Activated CD8-positive, alpha-beta T cell treated with anti-CD3 and anti-CD28 coated beads for 36 hours (primary cell): ENCODE results near the gene CASQ2. TPM values are rescaled to one million over a fixed set of nuclear protein-coding genes. Genes with fewer than 3 reads are reported as not detected.

ENCODE experiments used
- ATAC-seq: fragments of 200-7000 bp; cut with Tn5 transposase; one replicate; pipeline ENCODE4 v1.10.0; 2021; ENCODE audit warnings: mild to moderate bottlenecking, moderate library complexity
- CTCF ChIA-PET: fragments of 350-600 bp; sonication (Branson Sonifier 250); formaldehyde crosslinking; loops from one replicate; lab custom pipeline; 2021; ENCODE audit warnings: antibody characterized with exemption; lab: Charles Lee
- POLR2A ChIA-PET: fragments of 350-600 bp; sonication (Branson Sonifier 250); formaldehyde crosslinking; loops from one replicate; lab custom pipeline; 2021; ENCODE audit warnings: antibody characterized with exemption; lab: Charles Lee
- DNase-seq: peaks from one replicate; pipeline ENCODE4 v3.0.0-alpha.2; 2020
- H3K27ac Mint-ChIP-seq: one replicate; pipeline ENCODE4 v1.8.0; 2021; ENCODE audit warnings: mild to moderate bottlenecking, mixed read lengths
- H3K27me3 Mint-ChIP-seq: one replicate; pipeline ENCODE4 v1.8.0; 2021; ENCODE audit warnings: mixed read lengths
- H3K36me3 Mint-ChIP-seq: one replicate; pipeline ENCODE4 v1.8.0; 2021; ENCODE audit warnings: low read depth, mixed read lengths
- H3K4me1 Mint-ChIP-seq: one replicate; pipeline ENCODE4 v1.8.0; 2021; ENCODE audit warnings: low read depth, mixed read lengths
- H3K4me3 Mint-ChIP-seq: one replicate; pipeline ENCODE4 v1.8.0; 2021; ENCODE audit warnings: mild to moderate bottlenecking, moderate library complexity, mixed read lengths
- H3K9me3 Mint-ChIP-seq: one replicate; pipeline ENCODE4 v1.8.0; 2021; ENCODE audit warnings: mixed read lengths
- intact Hi-C: fragments of 100-400 bp; cut with micrococcal nuclease; formaldehyde crosslinking; loops from one replicate; pipeline ENCODE4 v1.10.0; 2022
- total RNA-seq, 2 experiments: library from RNA; stranded (reverse); gene quantifications; one replicate each; pipeline ENCODE4 v1.2.3, GENCODE V29; 2021
- TF ChIP-seq, protein P1 (sequence below): fragments of 200-600 bp; IDR thresholded peaks from one replicate; pipeline ENCODE4 v1.8.0; 2022; ENCODE audit warnings: antibody characterized with exemption, mild to moderate bottlenecking

Gene CASQ2
- total RNA-seq, 2 experiments from 2014 or later: not detected

DNA sequence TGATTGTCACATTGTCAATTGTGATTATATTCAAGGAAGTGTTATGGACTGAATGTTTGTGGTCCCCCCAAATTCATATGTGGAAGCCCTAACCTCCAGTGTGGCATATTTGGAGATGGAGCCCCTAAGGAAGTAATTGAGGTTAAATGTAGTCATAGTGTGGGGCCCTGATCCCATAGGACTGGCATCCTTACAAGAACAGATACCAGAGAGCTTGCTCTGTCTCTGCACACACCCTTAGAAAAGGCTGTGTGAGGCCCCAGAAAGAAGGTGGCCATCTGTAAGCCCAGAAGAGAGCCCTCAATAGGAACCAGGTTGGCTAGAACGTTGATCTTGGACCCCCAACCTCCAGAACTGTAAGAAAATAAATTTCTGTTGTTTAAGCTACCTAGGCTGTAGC lies 98.6 kb downstream of the CASQ2 start:
- CTCF ChIA-PET: interaction anchor here (0.8 kb wide), 1 partner anchor 37 kb away, joined by 3 read pairs; no protein-coding TSS in a partner anchor
- Mint-ChIP-seq H3K4me1 (peaks cover 4% of the 10 kb centered on the region), H3K4me3 (no peak overlapping the region), H3K9me3 (no peaks in the 10 kb centered on the region), H3K27ac (no peak overlapping the region), H3K27me3 (no peaks in the 10 kb centered on the region), H3K36me3 (peaks cover 2% of the 10 kb centered on the region)
- intact Hi-C loops: no loop called here
- TF ChIP-seq, protein P1, sequence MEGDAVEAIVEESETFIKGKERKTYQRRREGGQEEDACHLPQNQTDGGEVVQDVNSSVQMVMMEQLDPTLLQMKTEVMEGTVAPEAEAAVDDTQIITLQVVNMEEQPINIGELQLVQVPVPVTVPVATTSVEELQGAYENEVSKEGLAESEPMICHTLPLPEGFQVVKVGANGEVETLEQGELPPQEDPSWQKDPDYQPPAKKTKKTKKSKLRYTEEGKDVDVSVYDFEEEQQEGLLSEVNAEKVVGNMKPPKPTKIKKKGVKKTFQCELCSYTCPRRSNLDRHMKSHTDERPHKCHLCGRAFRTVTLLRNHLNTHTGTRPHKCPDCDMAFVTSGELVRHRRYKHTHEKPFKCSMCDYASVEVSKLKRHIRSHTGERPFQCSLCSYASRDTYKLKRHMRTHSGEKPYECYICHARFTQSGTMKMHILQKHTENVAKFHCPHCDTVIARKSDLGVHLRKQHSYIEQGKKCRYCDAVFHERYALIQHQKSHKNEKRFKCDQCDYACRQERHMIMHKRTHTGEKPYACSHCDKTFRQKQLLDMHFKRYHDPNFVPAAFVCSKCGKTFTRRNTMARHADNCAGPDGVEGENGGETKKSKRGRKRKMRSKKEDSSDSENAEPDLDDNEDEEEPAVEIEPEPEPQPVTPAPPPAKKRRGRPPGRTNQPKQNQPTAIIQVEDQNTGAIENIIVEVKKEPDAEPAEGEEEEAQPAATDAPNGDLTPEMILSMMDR: no peak
- ATAC-seq (no peak), DNase-seq (no peak)
- POLR2A ChIA-PET: no interaction called here

DNA sequence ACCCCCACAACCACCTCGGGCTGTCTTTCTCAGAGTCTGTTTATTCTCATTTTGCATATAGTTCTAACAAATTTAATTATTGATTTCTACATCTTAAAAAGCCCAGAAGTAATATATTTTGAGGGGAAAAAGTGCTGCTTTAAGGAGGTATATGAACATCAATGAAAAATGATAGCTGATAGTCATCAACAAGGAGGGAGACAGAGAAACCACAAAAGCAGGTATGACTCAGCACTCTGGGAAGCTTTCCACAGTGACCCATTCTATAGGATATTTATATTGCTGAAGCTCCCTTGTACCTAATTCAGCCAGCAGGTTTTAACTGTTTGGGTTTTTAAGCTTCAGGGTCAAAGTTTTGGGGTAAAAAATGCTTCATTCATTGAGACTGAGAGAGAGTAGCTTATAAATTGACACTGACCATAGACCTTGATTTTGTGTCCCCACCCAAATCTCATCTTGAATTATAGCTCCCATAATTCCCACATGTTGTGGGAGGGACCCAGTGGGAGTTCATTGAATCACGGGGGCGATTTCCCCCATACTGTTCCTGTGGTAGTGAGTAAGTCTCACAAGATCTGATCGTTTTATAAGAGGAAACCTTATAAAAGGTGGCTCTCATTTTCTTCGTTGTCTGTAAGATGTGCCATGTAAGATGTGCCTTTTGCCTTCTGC lies 99.4 kb downstream of the CASQ2 start:
- DNase-seq (peak; percentile 7), ATAC-seq (no peak)
- Mint-ChIP-seq H3K27ac (no peak overlapping the region), H3K4me1 (peaks cover 4% of the 10 kb centered on the region), H3K4me3 (no peak overlapping the region), H3K9me3 (no peaks in the 10 kb centered on the region), H3K27me3 (no peaks in the 10 kb centered on the region), H3K36me3 (peaks cover 2% of the 10 kb centered on the region)
- intact Hi-C loops: no loop called here
- CTCF ChIA-PET: no interaction called here
- POLR2A ChIA-PET: no interaction called here
- TF ChIP-seq, protein P1: no peak

DNA sequence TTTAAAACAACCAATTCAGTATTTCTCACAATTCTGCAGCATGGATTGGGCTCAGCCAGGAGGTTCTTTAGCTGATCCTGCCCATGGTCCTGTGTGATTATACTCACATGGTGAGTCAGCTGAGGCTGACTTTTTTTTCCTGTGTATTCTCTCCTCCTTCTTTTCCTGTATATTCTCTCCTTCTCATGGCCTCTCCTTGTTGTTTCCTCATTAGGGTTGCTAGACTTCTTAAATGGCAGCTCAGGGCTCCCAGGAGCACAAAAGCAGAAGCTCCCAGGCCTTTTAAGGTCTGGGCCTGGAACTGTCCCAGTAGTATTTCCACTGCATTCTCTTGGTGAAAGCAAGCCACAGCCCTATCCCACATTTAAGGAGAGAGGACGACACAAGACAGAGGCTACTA lies 99.9 kb downstream of the CASQ2 start:
- Mint-ChIP-seq H3K4me1 (peaks cover 4% of the 10 kb centered on the region), H3K9me3 (no peaks in the 10 kb centered on the region), H3K27me3 (no peaks in the 10 kb centered on the region), H3K4me3 (no peak overlapping the region), H3K27ac (no peak overlapping the region), H3K36me3 (peaks cover 2% of the 10 kb centered on the region)
- POLR2A ChIA-PET: no interaction called here
- no peak for ATAC-seq
- TF ChIP-seq, protein P1: no peak
- CTCF ChIA-PET: no interaction called here
- intact Hi-C loops: no loop called here
- DNase-seq: no peak

DNA sequence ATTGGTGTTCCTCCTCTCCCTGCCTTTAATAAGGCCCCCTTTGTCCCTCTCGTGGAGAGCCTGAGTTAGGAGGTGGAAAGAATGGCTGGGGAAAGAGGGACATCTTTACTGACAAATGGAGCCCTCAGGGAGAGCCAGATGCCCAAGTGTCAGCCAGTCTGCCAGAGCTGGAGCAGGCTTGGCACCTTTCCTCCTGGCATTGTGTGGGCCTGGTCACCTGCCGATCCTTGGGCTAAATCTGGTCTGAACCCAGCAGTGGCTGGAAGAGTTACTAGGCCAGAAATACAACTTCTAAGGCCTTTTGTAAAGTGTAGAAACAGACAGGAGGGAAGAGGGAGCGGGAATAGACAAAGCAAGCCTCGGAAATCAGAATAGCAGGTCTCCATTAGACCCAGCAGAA lies 101.8 kb downstream of the CASQ2 start:
- ChIA-PET POLR2A (no interaction called here), CTCF (no interaction called here)
- TF ChIP-seq, protein P1: no peak
- H3K27me3 Mint-ChIP-seq: no peaks in the 10 kb centered on the region
- DNase-seq (no peak), ATAC-seq (no peak)
- no peaks in the 10 kb centered on the region for H3K9me3 Mint-ChIP-seq
- intact Hi-C loops: no loop called here
- peaks cover 4% of the 10 kb centered on the region for H3K4me1 Mint-ChIP-seq
- peaks cover 2% of the 10 kb centered on the region for H3K36me3 Mint-ChIP-seq
- no peak overlapping the region for H3K27ac Mint-ChIP-seq
- no peak overlapping the region for H3K4me3 Mint-ChIP-seq

DNA sequence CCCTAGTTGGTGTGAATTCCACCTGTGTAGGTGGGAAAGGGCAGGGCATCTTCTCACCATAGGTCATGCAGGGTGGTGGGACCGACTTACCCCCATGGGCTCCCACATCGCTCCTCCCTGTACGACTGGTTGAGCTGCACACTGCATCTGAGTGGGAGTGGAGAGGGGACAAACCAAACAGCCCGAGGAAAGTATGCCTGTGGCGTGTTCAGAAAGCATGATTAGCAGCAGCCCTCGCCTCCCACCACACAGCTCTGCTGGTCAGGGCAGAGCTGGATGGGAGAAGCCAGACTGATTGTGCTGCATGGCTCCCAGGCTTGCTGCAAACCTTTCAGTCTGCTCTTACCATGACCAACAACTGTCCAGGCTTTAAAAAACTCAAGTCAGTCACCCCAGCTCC lies 102.3 kb downstream of the CASQ2 start:
- H3K27me3 Mint-ChIP-seq: no peaks in the 10 kb centered on the region
- CTCF ChIA-PET: interaction anchor here (0.7 kb wide), 1 partner anchor 68 kb away, joined by 3 read pairs; no protein-coding TSS in a partner anchor
- peaks cover 4% of the 10 kb centered on the region for H3K4me1 Mint-ChIP-seq
- H3K4me3 Mint-ChIP-seq: no peak overlapping the region
- TF ChIP-seq, protein P1: no peak
- POLR2A ChIA-PET: no interaction called here
- no peak for ATAC-seq
- no peak overlapping the region for H3K27ac Mint-ChIP-seq
- DNase-seq: no peak
- no peaks in the 10 kb centered on the region for H3K9me3 Mint-ChIP-seq
- intact Hi-C loops: no loop called here
- peaks cover 2% of the 10 kb centered on the region for H3K36me3 Mint-ChIP-seq
